Measurements from ENCODE around the gene REPIN1. TPM values are rescaled to one million over a fixed set of nuclear protein-coding genes. Genes with fewer than 3 reads are reported as not detected.

The REPIN1 gene
- total and polyA plus RNA-seq, 9 of the 15 experiments (the other 6 are each of a cell fraction or from before 2014, with no cell fraction given): 8.1 to 283 (median 94.3) TPM

DNA sequence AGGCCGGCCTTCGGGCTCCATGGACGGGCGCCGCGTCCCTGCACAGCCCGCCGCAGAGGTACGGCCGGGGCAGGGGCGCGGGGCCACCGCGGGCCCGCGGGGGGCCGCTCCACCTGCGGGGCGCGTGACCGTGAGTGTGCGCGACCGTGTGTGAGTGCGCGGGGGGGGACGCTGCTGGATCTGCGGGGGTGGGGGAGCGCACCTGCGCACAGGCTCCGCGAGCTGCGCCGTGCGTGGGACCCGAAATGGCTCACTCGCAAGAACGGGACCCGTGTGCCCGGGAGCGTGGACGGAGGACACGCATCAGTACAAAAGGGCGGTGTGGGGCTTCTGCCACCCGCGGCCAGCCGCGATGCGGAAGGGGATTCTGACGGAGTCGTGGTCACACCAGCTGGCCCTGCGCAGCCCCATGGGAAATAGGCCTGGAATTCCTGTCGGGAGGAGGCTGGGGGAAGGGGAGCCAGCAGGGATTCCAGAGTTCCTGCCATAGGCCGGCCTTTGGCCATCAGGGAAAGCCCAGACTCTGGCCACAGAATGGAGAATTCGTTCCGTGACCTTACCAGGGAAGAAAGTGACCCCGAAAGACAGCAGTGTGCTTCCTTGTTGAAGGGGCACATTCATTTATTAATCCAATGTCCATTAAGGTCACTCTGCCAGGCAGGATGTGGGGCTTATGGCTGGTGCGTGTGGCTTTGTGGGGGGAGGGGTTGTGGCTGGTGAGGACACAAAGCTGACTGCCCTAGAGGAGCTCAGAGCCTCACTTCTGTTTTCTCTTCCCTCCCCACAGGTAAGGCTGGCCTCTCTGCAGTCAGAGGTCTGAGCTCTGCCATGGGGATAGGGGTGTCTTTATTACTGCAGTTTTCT lies 494 bp downstream of the REPIN1 start (continued):
- TF ChIP-seq, protein P1, sequence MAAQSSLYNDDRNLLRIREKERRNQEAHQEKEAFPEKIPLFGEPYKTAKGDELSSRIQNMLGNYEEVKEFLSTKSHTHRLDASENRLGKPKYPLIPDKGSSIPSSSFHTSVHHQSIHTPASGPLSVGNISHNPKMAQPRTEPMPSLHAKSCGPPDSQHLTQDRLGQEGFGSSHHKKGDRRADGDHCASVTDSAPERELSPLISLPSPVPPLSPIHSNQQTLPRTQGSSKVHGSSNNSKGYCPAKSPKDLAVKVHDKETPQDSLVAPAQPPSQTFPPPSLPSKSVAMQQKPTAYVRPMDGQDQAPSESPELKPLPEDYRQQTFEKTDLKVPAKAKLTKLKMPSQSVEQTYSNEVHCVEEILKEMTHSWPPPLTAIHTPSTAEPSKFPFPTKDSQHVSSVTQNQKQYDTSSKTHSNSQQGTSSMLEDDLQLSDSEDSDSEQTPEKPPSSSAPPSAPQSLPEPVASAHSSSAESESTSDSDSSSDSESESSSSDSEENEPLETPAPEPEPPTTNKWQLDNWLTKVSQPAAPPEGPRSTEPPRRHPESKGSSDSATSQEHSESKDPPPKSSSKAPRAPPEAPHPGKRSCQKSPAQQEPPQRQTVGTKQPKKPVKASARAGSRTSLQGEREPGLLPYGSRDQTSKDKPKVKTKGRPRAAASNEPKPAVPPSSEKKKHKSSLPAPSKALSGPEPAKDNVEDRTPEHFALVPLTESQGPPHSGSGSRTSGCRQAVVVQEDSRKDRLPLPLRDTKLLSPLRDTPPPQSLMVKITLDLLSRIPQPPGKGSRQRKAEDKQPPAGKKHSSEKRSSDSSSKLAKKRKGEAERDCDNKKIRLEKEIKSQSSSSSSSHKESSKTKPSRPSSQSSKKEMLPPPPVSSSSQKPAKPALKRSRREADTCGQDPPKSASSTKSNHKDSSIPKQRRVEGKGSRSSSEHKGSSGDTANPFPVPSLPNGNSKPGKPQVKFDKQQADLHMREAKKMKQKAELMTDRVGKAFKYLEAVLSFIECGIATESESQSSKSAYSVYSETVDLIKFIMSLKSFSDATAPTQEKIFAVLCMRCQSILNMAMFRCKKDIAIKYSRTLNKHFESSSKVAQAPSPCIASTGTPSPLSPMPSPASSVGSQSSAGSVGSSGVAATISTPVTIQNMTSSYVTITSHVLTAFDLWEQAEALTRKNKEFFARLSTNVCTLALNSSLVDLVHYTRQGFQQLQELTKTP (IDR thresholded peaks at IDR 0.05; ENCODE audit: low read depth in 1 of 2, partially characterized antibody in 2 of 2): peak in 1 of 2 experiments; percentile 67
- TF ChIP-seq, protein P2, sequence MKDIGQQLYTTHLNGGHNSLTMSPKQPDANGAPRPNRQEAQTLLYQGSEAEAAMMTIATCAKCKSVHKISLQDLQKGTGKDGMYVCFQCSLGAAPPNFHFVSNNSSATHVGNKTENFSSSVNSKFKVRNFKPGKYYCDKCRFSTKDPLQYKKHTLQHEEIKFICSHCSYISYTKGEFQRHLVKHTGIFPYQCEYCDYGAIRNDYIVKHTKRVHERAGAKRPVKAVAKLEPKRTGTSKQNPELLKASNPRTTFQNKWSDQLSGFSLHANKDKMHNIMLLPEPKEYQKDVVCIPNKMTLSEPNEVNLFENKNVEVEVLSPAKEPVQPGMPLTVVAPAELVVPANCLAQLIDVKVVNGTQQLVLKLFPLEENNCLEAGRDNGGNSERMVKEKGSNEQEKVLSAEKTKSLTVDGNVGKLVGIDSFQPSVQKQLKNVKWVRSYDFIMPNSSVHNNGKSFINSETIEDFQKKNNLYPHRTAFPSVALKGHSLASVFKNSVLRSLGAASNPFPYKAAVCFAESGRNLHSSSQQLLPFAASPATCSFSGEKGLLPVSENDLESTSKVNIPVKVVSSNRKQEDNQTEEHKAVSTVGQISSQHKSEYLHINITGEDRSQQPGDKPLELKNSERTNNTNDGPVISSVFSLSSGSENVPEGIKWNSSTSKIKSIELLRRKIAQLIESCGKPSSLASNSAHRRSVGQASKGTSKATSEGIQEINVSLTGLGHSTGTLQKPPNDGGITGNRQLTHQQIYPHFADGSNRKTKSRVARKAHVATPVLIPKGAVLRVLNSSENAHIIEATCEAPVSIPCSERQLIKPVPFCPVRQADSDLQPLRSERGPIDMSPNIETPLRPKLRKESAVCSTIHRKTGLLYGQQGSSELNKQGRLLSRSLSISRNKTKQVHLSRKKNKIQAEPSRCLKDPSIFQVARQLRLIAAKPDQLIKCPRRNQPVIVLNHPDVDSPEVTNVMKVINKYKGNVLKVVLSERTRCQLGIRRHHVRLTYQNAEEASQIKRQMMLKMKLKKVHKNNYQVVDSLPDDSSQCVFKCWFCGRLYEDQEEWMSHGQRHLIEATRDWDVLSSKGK (CRISPR knock-in tag; IDR thresholded peaks at IDR 0.05): no peak
- TF ChIP-seq, protein P3, sequence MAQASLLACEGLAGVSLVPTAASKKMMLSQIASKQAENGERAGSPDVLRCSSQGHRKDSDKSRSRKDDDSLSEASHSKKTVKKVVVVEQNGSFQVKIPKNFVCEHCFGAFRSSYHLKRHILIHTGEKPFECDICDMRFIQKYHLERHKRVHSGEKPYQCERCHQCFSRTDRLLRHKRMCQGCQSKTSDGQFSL (CRISPR knock-in tag; IDR thresholded peaks at IDR 0.05): peak; percentile 91
- TF ChIP-seq, protein P3 (tag; IDR thresholded peaks at IDR 0.05): peak in 1 of 2 experiments; percentile 92; a peak in 2 of 4 replicates
- no peak for TF ChIP-seq MYBL2 (IDR thresholded peaks at IDR 0.05; ENCODE audit: low read depth)
- TF ChIP-seq MYBL2 (CRISPR knock-in tag; IDR thresholded peaks at IDR 0.05; ENCODE audit: borderline replicate concordance): no peak
- peak; percentile 81 for TF ChIP-seq ZNF232 (CRISPR knock-in tag; IDR thresholded peaks at IDR 0.05)
- TF ChIP-seq NCOA1 (IDR thresholded peaks at IDR 0.05; ENCODE audit: low read depth): 0 out of 2 replicates have a peak, but pooled peaks have one; percentile 18
- TF ChIP-seq MAFF (IDR thresholded peaks at IDR 0.05; ENCODE audit: low read length): no peak
- no peak for TF ChIP-seq TAF15 (IDR thresholded peaks at IDR 0.05; ENCODE audit: low read depth, low read length)
- no peak for TF ChIP-seq MTF1 (CRISPR knock-in tag; IDR thresholded peaks at IDR 0.05; ENCODE audit: borderline replicate concordance)
- no peak for TF ChIP-seq CHCHD3 (CRISPR knock-in tag; IDR thresholded peaks at IDR 0.05)
- TF ChIP-seq ZNF24 (IDR thresholded peaks at IDR 0.05): peak; percentile 42; the same call in 1 of the 2 replicates
- TF ChIP-seq SIN3A (IDR thresholded peaks at IDR 0.05; ENCODE audit: borderline replicate concordance in 2 of 2, control insufficient read depth in 1 of 2, low read depth in 2 of 2, low read length in 2 of 2): peak in 1 of 2 experiments; percentile 34; a peak in 1 of 4 replicates
- no peak; the same call in 1 of the 2 replicates for TF ChIP-seq POLR2AphosphoS5 (IDR thresholded peaks at IDR 0.05; ENCODE audit: control insufficient read depth, insufficient read depth, low read depth, low read length)
- no peak for TF ChIP-seq HMG20A (CRISPR knock-in tag; conservative IDR thresholded peaks at IDR 0.05)

Measured in K562 (cell line).